Measurements from ENCODE around the gene MOV10L1. TPM values are rescaled to one million over a fixed set of nuclear protein-coding genes. Genes with fewer than 3 reads are reported as not detected.

Gene MOV10L1
- total RNA-seq, 4 donors from 2014 or later: 0.67 TPM; not detected in 3

GRCh38 chr22:50207383-50208140 is 117.8 kb downstream of the MOV10L1 start:
- no peaks in the 10 kb centered on the region for H3K27me3 ChIP-seq
- peaks cover 0 to 10% (median under 1%) of the 10 kb centered on the region in 4 donors for H3K4me1 ChIP-seq
- H3K27ac ChIP-seq: peak overlapping the region in 1 of 4 donors; percentile 19
- no peaks in the 10 kb centered on the region for H3K9me3 ChIP-seq
- TF ChIP-seq CTCF (IDR thresholded peaks at IDR 0.05) (no peak), POLR2A (IDR thresholded peaks at IDR 0.05) (no peak)
- DNase-seq: no peak
- peaks cover 0 to 54% (median 0%) of the 10 kb centered on the region in 3 donors for H3K36me3 ChIP-seq
- H3K4me3 ChIP-seq: no peak overlapping the region

GRCh38 chr22:50208430-50208938 is 118.7 kb downstream of the MOV10L1 start:
- Histone ChIP-seq H3K4me1 (peaks cover 0 to 10% (median 0%) of the 10 kb centered on the region in 4 donors), H3K4me3 (no peak overlapping the region), H3K27me3 (no peaks in the 10 kb centered on the region), H3K36me3 (peaks cover 0 to 62% (median 0%) of the 10 kb centered on the region in 3 donors), H3K9me3 (no peaks in the 10 kb centered on the region), H3K27ac (no peak overlapping the region)
- DNase-seq: no peak
- TF ChIP-seq CTCF (IDR thresholded peaks at IDR 0.05): no peak
- TF ChIP-seq POLR2A (IDR thresholded peaks at IDR 0.05): no peak

GRCh38 chr22:50208939-50209892 is 119.4 kb downstream of the MOV10L1 start:
- no peak overlapping the region for H3K27ac ChIP-seq
- H3K4me3 ChIP-seq: no peak overlapping the region
- H3K27me3 ChIP-seq: no peaks in the 10 kb centered on the region
- no peaks in the 10 kb centered on the region for H3K9me3 ChIP-seq
- H3K36me3 ChIP-seq: peaks cover 0 to 70% (median 0%) of the 10 kb centered on the region in 3 donors
- TF ChIP-seq CTCF (IDR thresholded peaks at IDR 0.05) (no peak), POLR2A (IDR thresholded peaks at IDR 0.05) (no peak)
- peaks cover 0 to 10% (median 0%) of the 10 kb centered on the region in 4 donors for H3K4me1 ChIP-seq
- no peak for DNase-seq

DNA sequence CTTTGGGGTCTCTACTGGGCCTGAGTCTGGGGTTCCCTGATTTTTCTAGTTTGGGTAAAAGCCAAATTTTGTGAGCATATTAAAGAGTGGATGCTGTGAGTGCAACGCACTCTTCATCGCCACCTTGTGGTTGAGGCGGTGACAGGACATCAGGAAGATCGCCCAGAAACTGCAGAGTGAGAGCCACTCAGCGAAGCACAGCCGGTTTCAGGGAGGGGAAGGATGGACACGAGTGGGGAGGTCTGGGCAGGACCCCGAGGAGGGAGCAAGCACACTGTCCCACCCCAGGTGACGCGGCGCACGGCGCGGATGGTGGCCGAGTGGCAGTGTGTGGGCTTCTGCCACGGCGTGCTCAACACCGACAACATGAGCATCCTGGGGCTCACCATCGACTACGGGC is 120.1 kb downstream of the MOV10L1 start:
- peaks cover 0 to 75% (median 0%) of the 10 kb centered on the region in 3 donors for H3K36me3 ChIP-seq
- H3K27me3 ChIP-seq: no peaks in the 10 kb centered on the region
- no peak overlapping the region for H3K4me3 ChIP-seq
- no peaks in the 10 kb centered on the region for H3K9me3 ChIP-seq
- TF ChIP-seq CTCF (IDR thresholded peaks at IDR 0.05) (peak; percentile 73 to 85 (median 83)), POLR2A (IDR thresholded peaks at IDR 0.05) (no peak)
- H3K4me1 ChIP-seq: peaks cover 0 to 10% (median 0%) of the 10 kb centered on the region in 4 donors
- peak; percentile 72 to 88 (median 72) for DNase-seq
- no peak overlapping the region for H3K27ac ChIP-seq

GRCh38 chr22:50210378-50211139 is 120.8 kb downstream of the MOV10L1 start:
- TF ChIP-seq POLR2A (IDR thresholded peaks at IDR 0.05): no peak
- TF ChIP-seq CTCF (IDR thresholded peaks at IDR 0.05): no peak
- Histone ChIP-seq H3K4me1 (peaks cover 0 to 10% (median 0%) of the 10 kb centered on the region in 4 donors), H3K36me3 (peaks cover 0 to 81% (median 0%) of the 10 kb centered on the region in 3 donors), H3K9me3 (no peaks in the 10 kb centered on the region), H3K27ac (no peak overlapping the region), H3K4me3 (no peak overlapping the region), H3K27me3 (no peaks in the 10 kb centered on the region)
- no peak for DNase-seq

Measured in Peyer's patch (tissue), 4 donors.